GM19023 (cell line): ENCODE data around the gene CUZD1.

Experiments used
- ATAC-seq: cut with Tn5 transposase; IDR thresholded peaks from one replicate; pipeline ENCODE4 v1.9.1; 2021; ENCODE audit warnings: mild to moderate bottlenecking, moderate library complexity; ENCODE audit not compliant: unreplicated experiment

The CUZD1 gene

GRCh38 chr10:122855745-122856144 is 10.1 kb upstream of the CUZD1 start:
- no peak for ATAC-seq

GRCh38 chr10:122854648-122855047 is 9.0 kb upstream of the CUZD1 start:
- ATAC-seq: no peak

- no peak for ATAC-seq
Measured at GRCh38 chr10:122853665-122854313, 8.1 kb upstream of the CUZD1 start.

GRCh38 chr10:122852261-122852660 is 6.6 kb upstream of the CUZD1 start:
- no peak for ATAC-seq

GRCh38 chr10:122850705-122851640 is 5.3 kb upstream of the CUZD1 start:
- no peak for ATAC-seq

DNA sequence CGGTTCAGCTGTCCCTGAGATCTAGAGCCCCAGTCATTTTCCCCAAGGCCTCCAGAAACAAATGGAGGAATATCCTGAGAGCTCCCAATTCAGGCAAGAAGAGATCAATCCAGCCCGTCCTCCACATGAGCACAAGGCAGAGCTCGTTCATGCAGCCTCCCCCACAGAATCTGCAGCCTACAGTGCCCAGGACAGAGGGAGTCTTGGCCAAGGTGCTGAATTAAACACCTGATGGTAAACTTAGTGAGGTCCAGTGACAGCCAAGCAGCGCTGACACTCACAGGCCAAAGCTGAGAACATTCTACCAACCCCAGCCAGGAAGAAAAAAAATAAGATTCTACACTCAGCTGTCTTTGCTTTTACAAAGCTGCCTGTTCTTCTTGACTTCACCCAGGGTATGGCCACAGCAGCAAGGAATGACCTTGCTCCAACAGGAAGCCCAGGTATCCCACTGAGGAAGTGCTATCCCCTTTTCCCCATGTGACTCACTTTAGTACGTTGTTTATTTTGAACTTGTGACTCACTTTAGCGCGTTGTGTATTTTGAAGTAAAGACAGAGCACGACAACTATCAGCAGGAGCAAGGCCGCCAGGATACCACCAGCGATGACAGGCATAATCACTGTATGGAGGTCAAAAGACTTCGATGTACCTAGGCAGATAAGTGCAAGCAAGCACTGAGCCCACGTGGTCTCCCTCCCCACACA is 4.4 kb upstream of the CUZD1 start:
- ATAC-seq: no peak

GRCh38 chr10:122849090-122849489 is 3.4 kb upstream of the CUZD1 start:
- ATAC-seq: no peak

- ATAC-seq: no peak
Measured at GRCh38 chr10:122847782-122848604, 2.3 kb upstream of the CUZD1 start.

DNA sequence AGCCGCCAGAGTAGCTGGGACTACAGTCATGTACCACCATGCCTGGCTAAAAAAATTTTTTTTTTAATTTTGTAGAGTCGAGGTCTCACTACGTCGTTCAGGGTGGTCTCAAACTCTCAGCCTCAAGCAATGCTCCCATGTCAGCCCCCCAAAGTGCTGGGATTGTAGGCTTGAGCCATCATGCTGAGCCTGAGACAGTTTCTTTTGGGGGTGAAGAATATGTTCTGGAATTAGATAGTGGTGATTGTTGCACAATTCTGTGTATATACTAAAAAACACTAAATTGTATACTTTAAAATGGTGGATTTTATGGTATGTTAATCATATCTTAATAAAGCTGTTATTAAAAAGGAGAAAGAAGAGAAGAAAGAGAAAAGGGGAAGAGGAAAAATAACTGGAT is 1.5 kb downstream of the CUZD1 start:
- no peak for ATAC-seq

- no peak for ATAC-seq
Measured at GRCh38 chr10:122841569-122841968, 4.1 kb downstream of the CUZD1 start.

DNA sequence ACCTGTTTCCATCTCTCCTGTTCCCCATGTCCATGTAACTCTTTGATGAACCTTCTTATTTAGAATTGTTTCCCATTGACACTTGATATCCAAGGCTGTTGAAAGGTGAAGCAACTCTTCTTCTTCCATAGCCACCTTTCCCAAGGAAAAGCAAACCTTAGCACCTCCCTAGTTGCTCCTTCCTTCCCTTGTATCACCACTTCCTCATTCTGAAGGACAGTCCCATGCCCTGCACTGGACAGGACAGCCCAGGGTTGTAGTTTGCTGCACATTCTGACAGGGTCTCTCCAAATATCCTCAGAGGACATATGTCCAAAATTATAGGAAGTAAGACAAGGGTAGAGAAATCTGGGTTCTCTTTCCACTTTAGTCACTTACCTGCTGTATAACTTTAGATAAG is 6.2 kb downstream of the CUZD1 start:
- no peak for ATAC-seq

GRCh38 chr10:122838880-122839279 is 6.8 kb downstream of the CUZD1 start:
- ATAC-seq: no peak

DNA sequence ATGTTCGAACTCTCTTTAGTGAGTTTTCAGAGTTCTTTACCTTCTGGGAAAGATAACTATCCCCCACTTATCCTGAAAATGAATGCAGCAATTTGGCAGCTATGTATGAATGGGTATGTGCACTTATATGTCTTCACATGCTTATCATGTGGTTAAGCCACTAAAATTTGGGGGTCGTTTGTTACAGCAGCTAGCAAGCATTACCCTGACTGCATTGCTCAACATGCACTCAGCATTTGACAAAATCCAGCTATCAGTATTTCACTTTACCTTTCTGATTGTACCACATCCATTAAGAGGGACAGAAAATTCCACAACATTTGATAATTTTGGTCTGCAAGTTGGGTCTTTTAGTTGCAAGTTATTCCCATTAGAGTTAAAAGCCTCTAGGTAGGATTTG is 9.7 kb downstream of the CUZD1 start:
- ATAC-seq: no peak

GRCh38 chr10:122830965-122831353 is 14.7 kb downstream of the CUZD1 start:
- no peak for ATAC-seq

DNA sequence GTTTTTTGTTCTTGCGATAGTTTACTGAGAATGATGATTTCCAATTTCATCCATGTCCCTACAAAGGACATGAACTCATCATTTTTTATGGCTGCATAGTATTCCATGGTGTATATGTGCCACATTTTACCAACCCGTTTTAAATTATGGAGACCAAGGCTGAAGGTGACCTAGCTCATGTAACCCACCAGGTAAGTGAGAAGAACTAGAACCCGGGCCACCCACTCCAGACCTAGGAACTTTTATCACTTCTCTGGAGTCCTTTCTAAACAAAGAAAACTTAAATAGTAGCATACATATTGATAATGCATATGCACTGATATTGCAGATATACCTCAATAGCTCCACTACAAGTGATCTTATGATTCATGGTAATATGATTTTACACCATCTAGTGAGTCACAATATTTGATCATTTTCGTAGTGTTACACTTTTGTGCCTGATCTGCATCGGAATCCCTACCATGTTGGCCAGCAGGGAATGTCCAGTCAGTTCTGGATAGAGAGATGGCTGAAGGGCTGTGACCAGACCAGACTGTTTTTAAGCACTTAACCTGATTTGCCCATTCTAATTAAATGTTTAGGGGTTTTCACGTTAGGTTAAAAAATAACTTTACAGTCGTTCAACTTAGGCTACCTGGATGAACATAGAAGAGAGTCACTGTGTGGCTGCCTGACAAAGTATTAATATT is 15.2 kb downstream of the CUZD1 start:
- ATAC-seq: no peak

DNA sequence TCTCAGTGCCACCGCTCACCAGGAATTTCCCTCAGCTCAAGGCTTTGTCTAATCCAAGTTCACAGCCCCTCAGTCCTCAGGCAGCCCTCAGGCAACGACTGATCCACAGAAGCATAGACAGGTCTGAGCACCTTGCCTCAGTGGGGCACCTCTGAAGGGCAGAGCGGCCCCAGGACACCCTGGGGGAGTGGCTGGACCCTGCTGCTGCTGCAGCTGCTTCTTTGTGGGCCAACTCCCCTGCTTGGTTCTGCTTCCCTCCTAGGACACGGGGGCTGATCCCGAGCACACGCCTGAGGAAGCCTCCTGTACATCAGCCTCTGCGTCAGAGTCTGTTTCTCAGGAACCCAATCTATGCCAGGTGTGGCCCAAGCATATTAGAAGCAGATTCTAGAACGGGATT is 16.2 kb downstream of the CUZD1 start:
- no peak for ATAC-seq

- no peak for ATAC-seq
Measured at GRCh38 chr10:122828716-122829255, 16.9 kb downstream of the CUZD1 start.

- ATAC-seq: no peak
Measured at GRCh38 chr10:122827302-122827701, 18.4 kb downstream of the CUZD1 start.

GRCh38 chr10:122822973-122823690 is 22.5 kb downstream of the CUZD1 start:
- no peak for ATAC-seq
